ENCODE measurements around the gene OR7C2. TPM values are rescaled to one million over a fixed set of nuclear protein-coding genes. Genes with fewer than 3 reads are reported as not detected.
"Not testable (repeated sequence)": the region's sequence is repeated elsewhere in the genome, so short reads cannot be mapped to it uniquely, and the experiment has no call there.

Gene OR7C2
- total RNA-seq, 1 experiment from 2014 or later = not detected

GRCh38 chr19:14944456-14944855, 3.2 kb downstream of the OR7C2 start:
- no peak overlapping the region for H2AFZ ChIP-seq (ENCODE audit: low read length)
- no peak for DNase-seq

GRCh38 chr19:14949413-14949812, 8.1 kb downstream of the OR7C2 start:
- H3K4me3 ChIP-seq (ENCODE audit: low read length); H3K27me3 ChIP-seq (ENCODE audit: low read length); DNase-seq; H3K27ac ChIP-seq (ENCODE audit: low read length); H3K4me2 ChIP-seq (ENCODE audit: low read depth, low read length, poor library complexity, severe bottlenecking); H2AFZ ChIP-seq (ENCODE audit: low read length); H3K79me2 ChIP-seq (ENCODE audit: low read length); H4K20me1 ChIP-seq (ENCODE audit: insufficient read depth, low read depth, low read length); H3K36me3 ChIP-seq (ENCODE audit: insufficient read depth, low read length); H3K9me2 ChIP-seq (replicated peaks; ENCODE audit: insufficient read depth, low read length); H3K9me3 ChIP-seq (ENCODE audit: low read length); H3K9ac ChIP-seq (ENCODE audit: low read length); H3K4me1 ChIP-seq (ENCODE audit: low read length): not testable (repeated sequence)

More at GRCh38 chr19:14944456-14944855, 3.2 kb downstream of the OR7C2 start:
- Histone ChIP-seq H3K4me2 (ENCODE audit: low read depth, low read length, poor library complexity, severe bottlenecking) (no peak overlapping the region), H3K79me2 (ENCODE audit: low read length) (no peaks in the 10 kb centered on the region), H3K27me3 (ENCODE audit: low read length) (no peaks in the 10 kb centered on the region), H3K27ac (ENCODE audit: low read length) (no peak overlapping the region), H3K4me3 (ENCODE audit: low read length) (no peak overlapping the region), H3K4me1 (ENCODE audit: low read length) (no peaks in the 10 kb centered on the region), H3K9me2 (replicated peaks; ENCODE audit: insufficient read depth, low read length) (no peaks in the 10 kb centered on the region), H3K9ac (ENCODE audit: low read length) (no peak overlapping the region), H4K20me1 (ENCODE audit: insufficient read depth, low read depth, low read length) (no peaks in the 10 kb centered on the region), H3K9me3 (ENCODE audit: low read length) (no peaks in the 10 kb centered on the region), H3K36me3 (ENCODE audit: insufficient read depth, low read length) (no peaks in the 10 kb centered on the region)

GRCh38 chr19:14949876-14950275, 8.6 kb downstream of the OR7C2 start:
- H3K4me1 ChIP-seq (ENCODE audit: low read length) = no peaks in the 10 kb centered on the region
- no peaks in the 10 kb centered on the region for H3K9me3 ChIP-seq (ENCODE audit: low read length)
- no peak overlapping the region for H3K27ac ChIP-seq (ENCODE audit: low read length)
- H3K36me3 ChIP-seq (ENCODE audit: insufficient read depth, low read length) = no peaks in the 10 kb centered on the region
- no peak for DNase-seq
- H3K79me2 ChIP-seq (ENCODE audit: low read length) = no peaks in the 10 kb centered on the region
- no peak overlapping the region for H3K4me3 ChIP-seq (ENCODE audit: low read length)
- no peak overlapping the region for H2AFZ ChIP-seq (ENCODE audit: low read length)
- H3K9me2 ChIP-seq (replicated peaks; ENCODE audit: insufficient read depth, low read length) = no peaks in the 10 kb centered on the region
- no peaks in the 10 kb centered on the region for H3K27me3 ChIP-seq (ENCODE audit: low read length)
- no peak overlapping the region for H3K4me2 ChIP-seq (ENCODE audit: low read depth, low read length, poor library complexity, severe bottlenecking)
- no peak overlapping the region for H3K9ac ChIP-seq (ENCODE audit: low read length)
- no peaks in the 10 kb centered on the region for H4K20me1 ChIP-seq (ENCODE audit: insufficient read depth, low read depth, low read length)

- no peaks in the 10 kb centered on the region for H3K4me1 ChIP-seq (ENCODE audit: low read length)
- H2AFZ ChIP-seq (ENCODE audit: low read length) = no peak overlapping the region
- H3K9me2 ChIP-seq (replicated peaks; ENCODE audit: insufficient read depth, low read length) = no peaks in the 10 kb centered on the region
- H3K27me3 ChIP-seq (ENCODE audit: low read length) = no peaks in the 10 kb centered on the region
- no peaks in the 10 kb centered on the region for H3K9me3 ChIP-seq (ENCODE audit: low read length)
- H3K79me2 ChIP-seq (ENCODE audit: low read length) = no peaks in the 10 kb centered on the region
- no peak overlapping the region for H3K4me3 ChIP-seq (ENCODE audit: low read length)
- no peak overlapping the region for H3K4me2 ChIP-seq (ENCODE audit: low read depth, low read length, poor library complexity, severe bottlenecking)
- H4K20me1 ChIP-seq (ENCODE audit: insufficient read depth, low read depth, low read length) = no peaks in the 10 kb centered on the region
- H3K27ac ChIP-seq (ENCODE audit: low read length) = no peak overlapping the region
- no peak overlapping the region for H3K9ac ChIP-seq (ENCODE audit: low read length)
- no peak for DNase-seq
- H3K36me3 ChIP-seq (ENCODE audit: insufficient read depth, low read length) = no peaks in the 10 kb centered on the region
Observed at GRCh38 chr19:14950421-14950820, 9.1 kb downstream of the OR7C2 start.

- Histone ChIP-seq H3K27me3 (ENCODE audit: low read length) (no peaks in the 10 kb centered on the region), H3K27ac (ENCODE audit: low read length) (no peak overlapping the region), H3K9me3 (ENCODE audit: low read length) (no peaks in the 10 kb centered on the region), H3K4me3 (ENCODE audit: low read length) (no peak overlapping the region), H3K9ac (ENCODE audit: low read length) (no peak overlapping the region), H2AFZ (ENCODE audit: low read length) (no peak overlapping the region), H3K79me2 (ENCODE audit: low read length) (no peaks in the 10 kb centered on the region), H3K9me2 (replicated peaks; ENCODE audit: insufficient read depth, low read length) (no peaks in the 10 kb centered on the region), H3K36me3 (ENCODE audit: insufficient read depth, low read length) (no peaks in the 10 kb centered on the region), H3K4me2 (ENCODE audit: low read depth, low read length, poor library complexity, severe bottlenecking) (no peak overlapping the region), H4K20me1 (ENCODE audit: insufficient read depth, low read depth, low read length) (no peaks in the 10 kb centered on the region), H3K4me1 (ENCODE audit: low read length) (no peaks in the 10 kb centered on the region)
- DNase-seq = no peak
Observed at GRCh38 chr19:14952767-14953166, 11.5 kb downstream of the OR7C2 start.

GRCh38 chr19:14954071-14954655, 12.9 kb downstream of the OR7C2 start:
- H3K36me3 ChIP-seq (ENCODE audit: insufficient read depth, low read length) = no peaks in the 10 kb centered on the region
- no peak overlapping the region for H3K4me2 ChIP-seq (ENCODE audit: low read depth, low read length, poor library complexity, severe bottlenecking)
- no peaks in the 10 kb centered on the region for H3K9me2 ChIP-seq (replicated peaks; ENCODE audit: insufficient read depth, low read length)
- no peak overlapping the region for H3K4me3 ChIP-seq (ENCODE audit: low read length)
- peak; percentile 47 for DNase-seq
- H3K9me3 ChIP-seq (ENCODE audit: low read length) = no peaks in the 10 kb centered on the region; the same call in 1 of the 2 replicates
- H3K27ac ChIP-seq (ENCODE audit: low read length) = no peak overlapping the region
- no peaks in the 10 kb centered on the region for H4K20me1 ChIP-seq (ENCODE audit: insufficient read depth, low read depth, low read length)
- no peak overlapping the region for H3K9ac ChIP-seq (ENCODE audit: low read length)
- H3K4me1 ChIP-seq (ENCODE audit: low read length) = no peaks in the 10 kb centered on the region
- H3K79me2 ChIP-seq (ENCODE audit: low read length) = no peaks in the 10 kb centered on the region
- H2AFZ ChIP-seq (ENCODE audit: low read length) = no peak overlapping the region
- no peaks in the 10 kb centered on the region for H3K27me3 ChIP-seq (ENCODE audit: low read length)

- no peak for DNase-seq
- Histone ChIP-seq H3K79me2 (ENCODE audit: low read length) (no peaks in the 10 kb centered on the region), H4K20me1 (ENCODE audit: insufficient read depth, low read depth, low read length) (no peaks in the 10 kb centered on the region), H2AFZ (ENCODE audit: low read length) (no peak overlapping the region), H3K4me2 (ENCODE audit: low read depth, low read length, poor library complexity, severe bottlenecking) (no peak overlapping the region), H3K9me3 (ENCODE audit: low read length) (peaks cover 17% of the 10 kb centered on the region), H3K27me3 (ENCODE audit: low read length) (0 out of 2 replicates have a peak, but pooled peaks cover 4% of the 10 kb centered on the region), H3K27ac (ENCODE audit: low read length) (no peak overlapping the region), H3K4me1 (ENCODE audit: low read length) (no peaks in the 10 kb centered on the region), H3K9ac (ENCODE audit: low read length) (no peak overlapping the region), H3K9me2 (replicated peaks; ENCODE audit: insufficient read depth, low read length) (no peaks in the 10 kb centered on the region), H3K36me3 (ENCODE audit: insufficient read depth, low read length) (no peaks in the 10 kb centered on the region), H3K4me3 (ENCODE audit: low read length) (no peak overlapping the region)
Observed at GRCh38 chr19:14957464-14957863, 16.2 kb downstream of the OR7C2 start.

GRCh38 chr19:14959263-14959662, 18.0 kb downstream of the OR7C2 start:
- Histone ChIP-seq H3K9ac (ENCODE audit: low read length) (no peak overlapping the region), H3K79me2 (ENCODE audit: low read length) (no peaks in the 10 kb centered on the region), H3K9me2 (replicated peaks; ENCODE audit: insufficient read depth, low read length) (no peaks in the 10 kb centered on the region), H2AFZ (ENCODE audit: low read length) (no peak overlapping the region), H3K4me1 (ENCODE audit: low read length) (no peaks in the 10 kb centered on the region), H3K9me3 (ENCODE audit: low read length) (peaks cover 17% of the 10 kb centered on the region), H4K20me1 (ENCODE audit: insufficient read depth, low read depth, low read length) (no peaks in the 10 kb centered on the region), H3K4me3 (ENCODE audit: low read length) (no peak overlapping the region), H3K36me3 (ENCODE audit: insufficient read depth, low read length) (no peaks in the 10 kb centered on the region), H3K27ac (ENCODE audit: low read length) (no peak overlapping the region), H3K27me3 (ENCODE audit: low read length) (0 out of 2 replicates have a peak, but pooled peaks cover 4% of the 10 kb centered on the region), H3K4me2 (ENCODE audit: low read depth, low read length, poor library complexity, severe bottlenecking) (no peak overlapping the region)
- no peak for DNase-seq
